ENCODE results near the gene MET. TPM values are rescaled to one million over a fixed set of nuclear protein-coding genes. Genes with fewer than 3 reads are reported as not detected.

MET gene
- polyA plus RNA-seq, 2 of the 4 experiments (the other 2 are of a cell fraction), result 72.3 to 165 TPM

DNA sequence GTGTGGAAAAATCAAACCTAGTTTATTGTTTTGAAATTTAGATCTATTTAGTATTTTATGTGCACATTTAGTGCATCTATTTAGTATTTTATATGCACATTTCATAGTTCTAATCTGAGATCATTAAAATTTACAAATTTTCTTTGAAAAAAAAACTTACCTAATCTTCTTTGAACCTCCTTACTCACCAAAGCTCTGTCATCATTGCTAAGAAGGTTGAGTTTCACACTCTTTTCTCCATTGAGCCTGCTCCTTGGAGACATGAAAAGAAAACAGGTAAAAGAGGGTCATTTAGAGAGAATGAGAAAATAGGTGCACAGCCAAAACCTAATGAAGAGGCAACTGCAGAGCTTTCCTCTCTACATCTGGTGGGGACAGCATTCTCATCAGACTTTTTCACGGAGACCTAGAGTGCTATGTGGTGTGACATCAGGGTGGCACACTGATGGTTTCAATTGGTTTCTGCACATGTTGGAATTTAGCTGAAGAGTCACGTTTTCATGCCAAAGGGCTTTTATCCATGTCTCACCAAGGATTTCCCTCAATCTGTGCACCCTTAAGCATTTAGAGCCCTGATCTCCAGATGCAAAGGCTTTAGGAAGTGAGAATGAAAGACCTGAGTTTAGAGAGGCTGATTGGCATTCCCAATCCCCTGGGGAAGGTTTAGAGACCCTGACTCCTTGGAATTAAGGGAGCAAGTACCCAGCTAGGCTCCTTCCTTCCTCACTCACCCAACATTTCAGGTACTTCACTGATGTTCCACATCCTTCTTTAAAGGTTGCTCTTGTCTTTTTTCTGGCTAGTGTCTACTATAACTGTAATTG lies 101.1 kb downstream of the MET start:
- Histone ChIP-seq H3K4me2 (peak overlapping the region; percentile 81), H3K9me3 (peaks cover 4% of the 10 kb centered on the region; the same call in 2 of the 3 replicates), H3K4me3 (peak overlapping the region; percentile 17; the same call in 1 of the 3 replicates), H3K27ac (peak overlapping the region; percentile 88 to 90), H3K4me1 (peaks cover 84% of the 10 kb centered on the region)
- DNase-seq (ENCODE audit: low read depth in 1 of 2, low spot score in 1 of 2), result no peak
- ATAC-seq, result no peak
- TF ChIP-seq, protein P1, sequence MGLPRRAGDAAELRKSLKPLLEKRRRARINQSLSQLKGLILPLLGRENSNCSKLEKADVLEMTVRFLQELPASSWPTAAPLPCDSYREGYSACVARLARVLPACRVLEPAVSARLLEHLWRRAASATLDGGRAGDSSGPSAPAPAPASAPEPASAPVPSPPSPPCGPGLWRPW (IDR thresholded peaks at IDR 0.05), result no peak
- TF ChIP-seq, protein P2, sequence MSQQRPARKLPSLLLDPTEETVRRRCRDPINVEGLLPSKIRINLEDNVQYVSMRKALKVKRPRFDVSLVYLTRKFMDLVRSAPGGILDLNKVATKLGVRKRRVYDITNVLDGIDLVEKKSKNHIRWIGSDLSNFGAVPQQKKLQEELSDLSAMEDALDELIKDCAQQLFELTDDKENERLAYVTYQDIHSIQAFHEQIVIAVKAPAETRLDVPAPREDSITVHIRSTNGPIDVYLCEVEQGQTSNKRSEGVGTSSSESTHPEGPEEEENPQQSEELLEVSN (IDR thresholded peaks at IDR 0.05; ENCODE audit: borderline replicate concordance, low read depth), result no peak
- TF ChIP-seq JUN (IDR thresholded peaks at IDR 0.05) (0 out of 5 replicates have a peak, but pooled peaks of 1 of the 2 experiments have one; percentile 16), POLR2A (IDR thresholded peaks at IDR 0.05; ENCODE audit: low read length) (no peak), KDM5A (IDR thresholded peaks at IDR 0.05) (no peak), HDAC2 (IDR thresholded peaks at IDR 0.05) (0 out of 2 replicates have a peak, but pooled peaks have one; percentile 42), JUNB (IDR thresholded peaks at IDR 0.05) (no peak)
- TF ChIP-seq, protein P3, sequence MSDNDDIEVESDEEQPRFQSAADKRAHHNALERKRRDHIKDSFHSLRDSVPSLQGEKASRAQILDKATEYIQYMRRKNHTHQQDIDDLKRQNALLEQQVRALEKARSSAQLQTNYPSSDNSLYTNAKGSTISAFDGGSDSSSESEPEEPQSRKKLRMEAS (IDR thresholded peaks at IDR 0.05), result no peak
- no peak for FAIRE-seq
- ChIA-PET CTCF (interaction anchor here (2.0 to 2.3 kb wide), 2 partner anchors 31 to 102 kb away, joined by 6 to 14 read pairs; partner anchors contain the start of gene MET), POLR2A (interaction anchor here (1.0 kb wide), 1 partner anchor 56 kb away, joined by 3 read pairs; no protein-coding TSS in a partner anchor)
- 74% methylated on average over 2 of the region's 2 CpGs for WGBS (ENCODE audit: missing lambda C conversion rate)

DNA sequence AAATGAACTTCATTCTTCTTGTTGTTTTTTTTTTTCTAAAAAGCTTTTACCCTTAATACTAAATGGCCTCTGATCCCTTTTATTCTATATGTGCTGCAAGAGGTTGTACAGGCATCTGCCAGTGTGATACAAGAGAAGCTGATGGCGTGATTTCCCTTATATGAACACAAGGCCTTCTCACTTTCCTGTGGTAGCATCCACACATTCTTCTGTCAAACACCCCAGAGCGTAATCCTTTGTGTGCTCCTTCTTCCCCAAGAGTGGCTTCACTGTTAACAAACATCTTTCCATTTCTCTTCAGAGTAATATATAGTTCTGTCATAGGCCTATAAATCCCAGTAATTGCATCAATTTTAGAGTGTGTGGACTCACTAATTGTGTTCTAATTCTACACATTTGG lies 104.0 kb downstream of the MET start:
- FAIRE-seq, result no peak
- H3K9me3 ChIP-seq, result peaks cover 4% of the 10 kb centered on the region; the same call in 2 of the 3 replicates
- H3K4me2 ChIP-seq, result peak overlapping the region; percentile 72
- ATAC-seq, result peak in 1 of 2 experiments; percentile 10; a peak in 3 of 6 replicates
- peak overlapping the region; percentile 75 to 87 for H3K27ac ChIP-seq
- POLR2A ChIA-PET, result no interaction called here
- peaks cover 95% of the 10 kb centered on the region for H3K4me1 ChIP-seq
- TF ChIP-seq NPAS2 (CRISPR knock-in tag; IDR thresholded peaks at IDR 0.05; ENCODE audit: borderline replicate concordance), result no peak
- TF ChIP-seq, protein P4, sequence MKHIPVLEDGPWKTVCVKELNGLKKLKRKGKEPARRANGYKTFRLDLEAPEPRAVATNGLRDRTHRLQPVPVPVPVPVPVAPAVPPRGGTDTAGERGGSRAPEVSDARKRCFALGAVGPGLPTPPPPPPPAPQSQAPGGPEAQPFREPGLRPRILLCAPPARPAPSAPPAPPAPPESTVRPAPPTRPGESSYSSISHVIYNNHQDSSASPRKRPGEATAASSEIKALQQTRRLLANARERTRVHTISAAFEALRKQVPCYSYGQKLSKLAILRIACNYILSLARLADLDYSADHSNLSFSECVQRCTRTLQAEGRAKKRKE (CRISPR knock-in tag; IDR thresholded peaks at IDR 0.05; ENCODE audit: low read depth), result peak; percentile 29; the same call in 1 of the 2 replicates
- CTCF ChIA-PET, result interaction anchor here (0.6 to 2.1 kb wide), 12 partner anchors 9 to 187 kb away, joined by 3 to 8 read pairs (median 4); partner anchors contain the start of gene MET
- H3K4me3 ChIP-seq, result 0 out of 3 replicates have a peak overlapping the region, but pooled peaks have one; percentile 4
- DNase-seq (ENCODE audit: low read depth in 1 of 2, low spot score in 1 of 2), result no peak
- 35% methylated on average over 2 of the region's 2 CpGs for WGBS (ENCODE audit: missing lambda C conversion rate)

DNA sequence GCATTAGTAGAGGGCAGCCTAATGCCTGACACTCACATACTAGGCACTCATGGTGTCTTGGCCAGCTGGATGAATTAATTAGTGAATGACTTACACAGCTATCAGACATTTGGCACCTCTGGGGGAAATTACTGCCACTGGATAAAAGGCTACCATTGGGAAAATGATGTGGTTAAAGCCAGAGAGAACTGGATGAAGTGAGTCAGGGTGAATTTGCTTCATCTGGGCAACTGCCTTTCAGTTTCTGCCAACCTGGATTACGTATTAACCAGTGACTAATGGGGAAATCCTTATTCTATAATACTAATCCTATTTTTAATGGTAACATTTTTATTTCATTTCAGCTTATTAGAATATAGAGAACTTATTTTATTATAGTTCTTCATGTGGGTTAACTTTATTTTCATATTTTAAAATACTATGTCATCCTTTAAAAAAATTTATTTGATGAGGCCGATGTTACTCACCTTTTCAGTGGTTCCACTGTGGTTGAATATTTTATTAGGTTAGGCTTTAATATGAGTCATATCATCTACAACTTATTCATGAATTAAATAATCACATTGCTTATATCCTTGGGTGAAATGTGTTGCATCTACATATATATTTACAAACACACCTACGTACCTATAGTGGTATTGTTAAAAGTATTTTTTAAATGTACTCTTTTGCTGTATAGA lies 104.8 kb downstream of the MET start:
- Histone ChIP-seq H3K4me3 (peak overlapping the region; percentile 9; the same call in 1 of the 3 replicates), H3K27ac (peak overlapping the region; percentile 75 to 87), H3K9me3 (peaks cover 4% of the 10 kb centered on the region; the same call in 2 of the 3 replicates), H3K4me1 (peaks cover 95% of the 10 kb centered on the region), H3K4me2 (peak overlapping the region; percentile 72)
- ChIA-PET CTCF (interaction anchor here (0.7 to 2.1 kb wide), 11 partner anchors 8 to 185 kb away, joined by 3 to 8 read pairs (median 4); partner anchors contain the start of gene MET), POLR2A (interaction anchor here (0.6 kb wide), 2 partner anchors 10 to 148 kb away, joined by 3 read pairs; no protein-coding TSS in a partner anchor)
- ATAC-seq (peak; percentile 76 to 84), FAIRE-seq (no peak), DNase-seq (ENCODE audit: low read depth in 1 of 2, low spot score in 1 of 2) (peak; percentile 75 to 80)
- under 1% methylated on average over 3 of the region's 3 CpGs for WGBS (ENCODE audit: missing lambda C conversion rate)
- no peak for TF ChIP-seq CHD2 (IDR thresholded peaks at IDR 0.05; ENCODE audit: low read length, partially characterized antibody)
- TF ChIP-seq, protein P5, sequence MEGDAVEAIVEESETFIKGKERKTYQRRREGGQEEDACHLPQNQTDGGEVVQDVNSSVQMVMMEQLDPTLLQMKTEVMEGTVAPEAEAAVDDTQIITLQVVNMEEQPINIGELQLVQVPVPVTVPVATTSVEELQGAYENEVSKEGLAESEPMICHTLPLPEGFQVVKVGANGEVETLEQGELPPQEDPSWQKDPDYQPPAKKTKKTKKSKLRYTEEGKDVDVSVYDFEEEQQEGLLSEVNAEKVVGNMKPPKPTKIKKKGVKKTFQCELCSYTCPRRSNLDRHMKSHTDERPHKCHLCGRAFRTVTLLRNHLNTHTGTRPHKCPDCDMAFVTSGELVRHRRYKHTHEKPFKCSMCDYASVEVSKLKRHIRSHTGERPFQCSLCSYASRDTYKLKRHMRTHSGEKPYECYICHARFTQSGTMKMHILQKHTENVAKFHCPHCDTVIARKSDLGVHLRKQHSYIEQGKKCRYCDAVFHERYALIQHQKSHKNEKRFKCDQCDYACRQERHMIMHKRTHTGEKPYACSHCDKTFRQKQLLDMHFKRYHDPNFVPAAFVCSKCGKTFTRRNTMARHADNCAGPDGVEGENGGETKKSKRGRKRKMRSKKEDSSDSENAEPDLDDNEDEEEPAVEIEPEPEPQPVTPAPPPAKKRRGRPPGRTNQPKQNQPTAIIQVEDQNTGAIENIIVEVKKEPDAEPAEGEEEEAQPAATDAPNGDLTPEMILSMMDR (IDR thresholded peaks at IDR 0.05), result no peak
- peak; percentile 63 to 74; a peak in 4 of 5 replicates for TF ChIP-seq JUN (IDR thresholded peaks at IDR 0.05)
- TF ChIP-seq, protein P6, sequence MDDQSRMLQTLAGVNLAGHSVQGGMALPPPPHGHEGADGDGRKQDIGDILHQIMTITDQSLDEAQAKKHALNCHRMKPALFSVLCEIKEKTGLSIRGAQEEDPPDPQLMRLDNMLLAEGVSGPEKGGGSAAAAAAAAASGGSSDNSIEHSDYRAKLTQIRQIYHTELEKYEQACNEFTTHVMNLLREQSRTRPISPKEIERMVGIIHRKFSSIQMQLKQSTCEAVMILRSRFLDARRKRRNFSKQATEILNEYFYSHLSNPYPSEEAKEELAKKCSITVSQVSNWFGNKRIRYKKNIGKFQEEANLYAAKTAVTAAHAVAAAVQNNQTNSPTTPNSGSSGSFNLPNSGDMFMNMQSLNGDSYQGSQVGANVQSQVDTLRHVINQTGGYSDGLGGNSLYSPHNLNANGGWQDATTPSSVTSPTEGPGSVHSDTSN (IDR thresholded peaks at IDR 0.05), result no peak
- TF ChIP-seq, protein P2 (IDR thresholded peaks at IDR 0.05; ENCODE audit: borderline replicate concordance, low read depth), result no peak
- no peak; the same call in 1 of the 2 replicates for TF ChIP-seq HOXB5 (CRISPR knock-in tag; IDR thresholded peaks at IDR 0.05)
- TF ChIP-seq, protein P7, sequence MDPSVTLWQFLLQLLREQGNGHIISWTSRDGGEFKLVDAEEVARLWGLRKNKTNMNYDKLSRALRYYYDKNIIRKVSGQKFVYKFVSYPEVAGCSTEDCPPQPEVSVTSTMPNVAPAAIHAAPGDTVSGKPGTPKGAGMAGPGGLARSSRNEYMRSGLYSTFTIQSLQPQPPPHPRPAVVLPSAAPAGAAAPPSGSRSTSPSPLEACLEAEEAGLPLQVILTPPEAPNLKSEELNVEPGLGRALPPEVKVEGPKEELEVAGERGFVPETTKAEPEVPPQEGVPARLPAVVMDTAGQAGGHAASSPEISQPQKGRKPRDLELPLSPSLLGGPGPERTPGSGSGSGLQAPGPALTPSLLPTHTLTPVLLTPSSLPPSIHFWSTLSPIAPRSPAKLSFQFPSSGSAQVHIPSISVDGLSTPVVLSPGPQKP (IDR thresholded peaks at IDR 0.05; ENCODE audit: low read depth, low read length), result no peak
- TF ChIP-seq, protein P8, sequence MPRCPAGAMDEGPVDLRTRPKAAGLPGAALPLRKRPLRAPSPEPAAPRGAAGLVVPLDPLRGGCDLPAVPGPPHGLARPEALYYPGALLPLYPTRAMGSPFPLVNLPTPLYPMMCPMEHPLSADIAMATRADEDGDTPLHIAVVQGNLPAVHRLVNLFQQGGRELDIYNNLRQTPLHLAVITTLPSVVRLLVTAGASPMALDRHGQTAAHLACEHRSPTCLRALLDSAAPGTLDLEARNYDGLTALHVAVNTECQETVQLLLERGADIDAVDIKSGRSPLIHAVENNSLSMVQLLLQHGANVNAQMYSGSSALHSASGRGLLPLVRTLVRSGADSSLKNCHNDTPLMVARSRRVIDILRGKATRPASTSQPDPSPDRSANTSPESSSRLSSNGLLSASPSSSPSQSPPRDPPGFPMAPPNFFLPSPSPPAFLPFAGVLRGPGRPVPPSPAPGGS (IDR thresholded peaks at IDR 0.05), result no peak

Data from A549 (cell line).